H9 (cell line): ENCODE measurements around the gene PDE1C. TPM values are rescaled to one million over a fixed set of nuclear protein-coding genes. Genes with fewer than 3 reads are reported as not detected.

ENCODE experiments used
- DNase-seq: peaks from one replicate; pipeline ENCODE4 v3.0.0-alpha.2; 2017
- H2AFZ ChIP-seq: one replicate; pipeline ENCODE4 v1.6.1; 2013; ENCODE audit warnings: mild to moderate bottlenecking, low read length, control low read depth, moderate library complexity
- H2AK5ac ChIP-seq: 2 replicates; pipeline ENCODE4 v1.6.1; 2013; ENCODE audit warnings: low read length, control low read depth, mixed read lengths; ENCODE audit not compliant: insufficient read length
- H2BK120ac ChIP-seq: one replicate; pipeline ENCODE4 v1.6.1; 2013; ENCODE audit warnings: low read depth, mild to moderate bottlenecking, low read length, control low read depth, inconsistent platforms; ENCODE audit not compliant: poor library complexity, severe bottlenecking
- H2BK12ac ChIP-seq: 2 replicates; pipeline ENCODE4 v1.6.1; 2013; ENCODE audit warnings: low read length, control low read depth, mixed read lengths, low read depth; ENCODE audit not compliant: insufficient read length
- H2BK15ac ChIP-seq: 2 replicates; pipeline ENCODE4 v1.6.1; 2013; ENCODE audit warnings: low read depth, low read length, control low read depth
- H2BK20ac ChIP-seq: one replicate; pipeline ENCODE4 v1.6.1; 2013; ENCODE audit warnings: low read depth, mild to moderate bottlenecking, low read length, control low read depth, inconsistent platforms; ENCODE audit not compliant: poor library complexity, severe bottlenecking
- H2BK5ac ChIP-seq: 2 replicates; pipeline ENCODE4 v1.6.1; 2013; ENCODE audit warnings: low read length, control low read depth, mixed read lengths; ENCODE audit not compliant: insufficient read length
- H3K14ac ChIP-seq: 2 replicates; pipeline ENCODE4 v1.6.1; 2013; ENCODE audit warnings: low read length, control low read depth; ENCODE audit not compliant: insufficient read depth
- H3K18ac ChIP-seq: 2 replicates; pipeline ENCODE4 v1.6.1; 2013; ENCODE audit warnings: low read depth, mild to moderate bottlenecking, mixed read lengths, low read length, control low read depth; ENCODE audit not compliant: insufficient read length
- H3K23ac ChIP-seq: 2 replicates; pipeline ENCODE4 v1.6.1; 2013; ENCODE audit warnings: low read length, control low read depth, mixed read lengths, low read depth; ENCODE audit not compliant: insufficient read length
- H3K23me2 ChIP-seq: 2 replicates; pipeline ENCODE4 v1.6.1; 2013; ENCODE audit warnings: low read depth, mild to moderate bottlenecking, mixed read lengths, low read length, control low read depth; ENCODE audit not compliant: insufficient read length, poor library complexity, severe bottlenecking
- H3K27ac ChIP-seq: 2 replicates; pipeline ENCODE4 v1.5.1; 2013; ENCODE audit warnings: low read length, control low read depth, mixed read lengths, low read depth; ENCODE audit not compliant: insufficient read length
- H3K27me3 ChIP-seq: 2 replicates; pipeline ENCODE4 v1.6.1; 2013; ENCODE audit warnings: low read length, control low read depth, inconsistent platforms; ENCODE audit not compliant: insufficient read depth
- H3K4ac ChIP-seq: 2 replicates; pipeline ENCODE4 v1.6.1; 2013; ENCODE audit warnings: low read depth, mild to moderate bottlenecking, control low read depth, inconsistent platforms, low read length, moderate library complexity
- H3K4me1 ChIP-seq: 2 replicates; pipeline ENCODE4 v1.6.1; 2013; ENCODE audit warnings: low read length, control low read depth, inconsistent platforms; ENCODE audit not compliant: insufficient read depth
- H3K4me2 ChIP-seq: 2 replicates; pipeline ENCODE4 v1.6.1; 2013; ENCODE audit warnings: low read length, control low read depth, mixed read lengths; ENCODE audit not compliant: insufficient read length, insufficient read depth
- H3K56ac ChIP-seq: 2 replicates; pipeline ENCODE4 v1.6.1; 2013; ENCODE audit warnings: low read depth, mild to moderate bottlenecking, mixed read lengths, low read length, control low read depth; ENCODE audit not compliant: insufficient read length
- H3K79me1 ChIP-seq: 2 replicates; pipeline ENCODE4 v1.6.1; 2013; ENCODE audit warnings: low read depth, mild to moderate bottlenecking, moderate library complexity, low read length, control low read depth, inconsistent platforms; ENCODE audit not compliant: insufficient read depth, poor library complexity, severe bottlenecking
- H3K79me2 ChIP-seq: 2 replicates; pipeline ENCODE4 v1.6.1; 2013; ENCODE audit warnings: low read length, control low read depth, inconsistent platforms; ENCODE audit not compliant: insufficient read depth
- H3K9ac ChIP-seq: 2 replicates; pipeline ENCODE4 v1.6.1; 2013; ENCODE audit warnings: low read length, control low read depth, mixed read lengths; ENCODE audit not compliant: insufficient read length; ENCODE audit errors: extremely low read depth
- H3K9me3 ChIP-seq: one replicate; pipeline ENCODE4 v1.6.1; 2013; ENCODE audit warnings: low read depth, low read length, inconsistent platforms; ENCODE audit not compliant: control insufficient read depth
- H3T11ph ChIP-seq: one replicate; pipeline ENCODE4 v1.6.1; 2013; ENCODE audit warnings: mild to moderate bottlenecking, low read length, control low read depth, inconsistent platforms
- H4K20me1 ChIP-seq: one replicate; pipeline ENCODE4 v1.6.1; 2013; ENCODE audit not compliant: control insufficient read depth, insufficient read length, insufficient read depth
- H4K5ac ChIP-seq: 2 replicates; pipeline ENCODE4 v1.6.1; 2013; ENCODE audit warnings: low read depth, mild to moderate bottlenecking, mixed read lengths, low read length, control low read depth; ENCODE audit not compliant: insufficient read length
- H4K8ac ChIP-seq: replicated peaks from 2 replicates; pipeline ENCODE4 v1.6.1; 2013; ENCODE audit warnings: low read length, control low read depth, mixed read lengths, low read depth; ENCODE audit not compliant: insufficient read length
- H4K91ac ChIP-seq: 2 replicates; pipeline ENCODE4 v1.6.1; 2013; ENCODE audit warnings: low read depth, mild to moderate bottlenecking, moderate library complexity, mixed read lengths, low read length, control low read depth; ENCODE audit not compliant: insufficient read length
- H3K27ac Mint-ChIP-seq, 3 experiments: 2 replicates in 2 of 3; 3 replicates in 1 of 3; pipeline ENCODE4 v1.8.0; 2020 to 2021; ENCODE audit warnings: mixed read lengths in 3 of 3, mild to moderate bottlenecking in 1 of 3, moderate library complexity in 1 of 3
- H3K27me3 Mint-ChIP-seq: 2 replicates; pipeline ENCODE4 v1.8.0; 2021; ENCODE audit warnings: low read depth, mild to moderate bottlenecking, moderate library complexity, mixed read lengths
- H3K36me3 Mint-ChIP-seq, 3 experiments: 2 replicates in 2 of 3; 3 replicates in 1 of 3; pipeline ENCODE4 v1.8.0; 2020 to 2021; ENCODE audit warnings: low read depth in 3 of 3, mixed read lengths in 3 of 3; ENCODE audit not compliant: insufficient read depth in 1 of 3
- H3K4me1 Mint-ChIP-seq, 2 experiments: 2 replicates each; pipeline ENCODE4 v1.8.0; 2020; ENCODE audit warnings: mixed read lengths in 2 of 2
- H3K4me3 Mint-ChIP-seq, 2 experiments: 2 replicates in 1 of 2; 3 replicates in 1 of 2; pipeline ENCODE4 v1.8.0; 2020 to 2021; ENCODE audit warnings: mild to moderate bottlenecking in 2 of 2, mixed read lengths in 2 of 2, moderate library complexity in 1 of 2
- H3K9me3 Mint-ChIP-seq, 2 experiments: 2 replicates in 1 of 2; 3 replicates in 1 of 2; pipeline ENCODE4 v1.8.0; 2020; ENCODE audit warnings: mild to moderate bottlenecking in 2 of 2, mixed read lengths in 2 of 2, moderate library complexity in 1 of 2
- CTCF ChIP-seq: fragments of 200-600 bp; sonication (generic); conservative IDR thresholded peaks from 3 replicates; pipeline ENCODE4 v1.8.0; 2021; ENCODE audit warnings: antibody characterized with exemption, mild to moderate bottlenecking
- WGBS: extraction: QIAGEN DNeasy Blood & Tissue Kit; methylation state at CpG from one replicate; pipeline ENCODE4 v1.1.7; 2013; ENCODE audit warnings: missing lambda C conversion rate, low lambda C conversion rate, mixed read lengths; ENCODE audit not compliant: insufficient read length; ENCODE audit errors: extremely low coverage; 5-methylcytosine and 5-hydroxymethylcytosine counted together
- total RNA-seq: library from RNA; stranded (reverse); gene quantifications from 2 replicates; pipeline ENCODE4 v1.2.1, GENCODE V29; 2021

The PDE1C gene
- total RNA-seq, 1 experiment from 2014 or later, result 0.17 TPM

DNA sequence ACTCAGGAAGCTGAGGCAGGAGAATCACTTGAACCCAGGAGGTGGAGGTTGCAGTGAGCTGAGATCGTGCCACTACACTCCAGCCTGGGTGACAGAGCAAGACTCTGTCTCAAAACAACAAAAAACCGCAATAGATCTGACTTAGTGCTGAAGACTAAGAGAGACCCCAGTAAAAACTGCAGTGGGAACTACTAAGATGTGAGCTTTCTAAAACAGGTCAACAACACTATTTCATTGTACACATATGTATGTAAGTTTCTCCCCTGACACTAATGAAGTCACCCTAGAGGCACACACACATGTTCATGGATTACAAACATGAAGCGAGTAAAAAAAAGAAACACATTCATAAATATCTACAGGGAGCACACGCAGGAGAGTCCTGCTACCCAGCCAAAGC lies 68.3 kb downstream of the PDE1C start:
- Mint-ChIP-seq H3K27me3 (no peaks in the 10 kb centered on the region), H3K9me3 (peaks cover 20 to 29% of the 10 kb centered on the region in 2 experiments), H3K36me3 (peaks cover 8 to 21% (median 12%) of the 10 kb centered on the region in 3 experiments; a peak in 6 of 7 replicates), H3K4me3 (no peak overlapping the region), H3K27ac (no peak overlapping the region), H3K4me1 (peaks cover 5% of the 10 kb centered on the region in 2 experiments; a peak in 2 of 4 replicates)
- Histone ChIP-seq H3K9me3 (peaks cover 5% of the 10 kb centered on the region), H4K8ac (no peak overlapping the region), H2AFZ (no peak overlapping the region), H2BK120ac (no peak overlapping the region), H3T11ph (no peak overlapping the region), H3K4ac (no peak overlapping the region), H4K20me1 (no peaks in the 10 kb centered on the region), H3K79me2 (no peaks in the 10 kb centered on the region), H3K9ac (no peak overlapping the region), H3K4me1 (no peaks in the 10 kb centered on the region), H4K91ac (no peak overlapping the region), H3K23me2 (no peaks in the 10 kb centered on the region), H3K18ac (no peak overlapping the region), H4K5ac (no peak overlapping the region), H2AK5ac (no peak overlapping the region), H3K23ac (no peak overlapping the region), H3K27ac (no peak overlapping the region), H3K27me3 (no peaks in the 10 kb centered on the region), H2BK15ac (no peak overlapping the region; the same call in 1 of the 2 replicates), H2BK5ac (no peak overlapping the region), H3K14ac (no peak overlapping the region), H2BK12ac (no peak overlapping the region), H3K4me2 (no peak overlapping the region), H3K79me1 (no peaks in the 10 kb centered on the region), H3K56ac (no peak overlapping the region), H2BK20ac (no peak overlapping the region)
- DNase-seq, result no peak
- no CpG with 5 or more reads among the region's 4 CpGs for WGBS
- no peak for TF ChIP-seq CTCF
